GM19463 (cell line): ENCODE data around the gene PNPT1.
A peak's percentile ranks its signal among the peaks of the same experiment; 100 is the strongest.
"Not testable (repeated sequence)": the region's sequence is repeated elsewhere in the genome, so short reads cannot be mapped to it uniquely, and the experiment has no call there.

ENCODE experiments used
- ATAC-seq: cut with Tn5 transposase; IDR thresholded peaks from one replicate; pipeline ENCODE4 v1.9.1; 2021; ENCODE audit warnings: mild to moderate bottlenecking, moderate library complexity; ENCODE audit not compliant: unreplicated experiment

Gene PNPT1

DNA sequence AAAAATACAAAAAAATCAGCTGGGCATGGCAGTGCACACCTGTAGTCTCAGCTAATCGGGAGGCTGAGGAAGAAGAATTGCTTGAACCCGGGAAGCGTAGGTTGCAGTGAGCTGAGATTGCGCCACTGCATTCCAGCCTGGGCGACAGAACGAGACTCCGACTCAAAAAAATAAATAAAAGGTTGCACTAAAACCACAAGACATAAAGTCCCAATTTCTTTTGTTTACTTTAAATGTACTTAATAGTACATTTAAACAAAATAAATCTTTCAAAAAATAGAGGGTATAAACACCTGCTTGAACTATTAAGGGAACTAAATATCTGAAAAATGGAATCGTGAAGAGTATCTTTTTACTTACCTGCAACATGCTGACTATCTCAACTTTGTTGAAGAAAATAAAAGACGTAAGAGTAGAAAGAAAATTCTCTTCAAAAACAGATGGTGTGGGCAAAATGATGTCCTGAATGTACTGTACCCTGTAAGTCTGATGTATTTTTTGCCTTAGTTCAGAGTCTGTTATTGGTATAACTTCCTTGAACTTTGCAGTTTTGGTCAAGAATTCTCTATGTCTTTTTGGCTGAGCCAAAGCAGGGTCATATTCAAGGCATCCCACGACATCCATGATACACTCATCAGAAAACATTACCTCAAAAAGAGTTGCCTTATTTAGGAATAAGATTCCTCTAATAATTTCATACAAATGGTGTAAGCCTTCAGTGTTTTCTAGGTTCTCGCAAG, 95.4 kb downstream of the PNPT1 start:
- no peak for ATAC-seq

DNA sequence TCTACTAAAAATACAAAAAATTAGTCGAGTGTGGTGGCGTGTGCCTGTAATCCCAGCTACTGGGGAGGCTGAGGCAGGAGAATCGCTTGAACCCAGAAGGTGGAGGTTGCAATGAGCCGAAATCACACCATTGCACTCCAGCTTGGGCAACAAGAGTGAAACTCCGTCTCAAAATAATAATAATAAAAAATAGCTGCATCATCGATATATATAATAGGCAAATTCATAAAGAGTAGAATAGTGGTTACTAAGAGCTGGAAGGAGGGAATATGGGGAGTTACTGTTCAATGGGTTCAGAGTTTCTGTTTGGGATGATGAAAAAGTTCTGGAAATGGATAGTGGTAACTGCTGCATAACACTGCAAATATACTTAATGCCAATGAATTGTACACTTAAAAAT, 96.8 kb downstream of the PNPT1 start:
- not testable (repeated sequence) for ATAC-seq

DNA sequence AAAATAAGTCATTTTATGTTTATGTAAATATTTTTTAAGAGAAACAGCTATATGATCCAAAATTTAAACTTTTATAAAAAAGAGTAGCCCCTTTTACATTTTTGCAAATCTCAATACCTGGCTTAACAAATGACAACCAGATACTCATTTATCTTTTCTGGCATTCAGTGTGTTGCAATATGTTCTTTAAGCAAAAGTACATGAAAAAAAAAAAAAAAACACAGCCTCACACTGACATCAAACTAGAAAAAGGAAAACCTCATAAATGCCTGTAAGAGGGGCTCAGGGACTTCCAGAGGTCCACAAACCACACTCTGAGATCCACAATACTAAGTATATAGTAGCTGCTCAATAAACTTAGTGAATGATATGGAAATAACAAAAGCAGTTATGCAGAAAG, 98.1 kb downstream of the PNPT1 start:
- ATAC-seq = no peak

DNA sequence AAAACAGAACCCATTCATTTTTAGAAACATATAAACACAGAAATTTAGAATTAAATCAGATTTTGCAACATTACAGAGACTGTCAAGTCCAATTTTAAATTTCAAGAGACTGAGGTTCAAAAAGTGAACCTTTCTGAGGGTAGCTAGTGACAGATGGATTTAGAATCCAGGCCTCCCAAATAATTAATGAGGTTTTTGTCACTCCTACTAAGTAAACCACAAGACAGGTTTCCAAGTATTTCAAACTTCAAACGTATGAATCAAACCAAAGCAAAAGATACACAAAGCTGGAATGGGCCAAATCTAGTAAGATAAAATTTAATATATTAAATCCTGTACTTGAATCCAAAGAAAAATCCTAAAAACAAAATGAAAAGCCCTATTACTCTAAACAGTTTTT, 101.5 kb downstream of the PNPT1 start:
- no peak for ATAC-seq

DNA sequence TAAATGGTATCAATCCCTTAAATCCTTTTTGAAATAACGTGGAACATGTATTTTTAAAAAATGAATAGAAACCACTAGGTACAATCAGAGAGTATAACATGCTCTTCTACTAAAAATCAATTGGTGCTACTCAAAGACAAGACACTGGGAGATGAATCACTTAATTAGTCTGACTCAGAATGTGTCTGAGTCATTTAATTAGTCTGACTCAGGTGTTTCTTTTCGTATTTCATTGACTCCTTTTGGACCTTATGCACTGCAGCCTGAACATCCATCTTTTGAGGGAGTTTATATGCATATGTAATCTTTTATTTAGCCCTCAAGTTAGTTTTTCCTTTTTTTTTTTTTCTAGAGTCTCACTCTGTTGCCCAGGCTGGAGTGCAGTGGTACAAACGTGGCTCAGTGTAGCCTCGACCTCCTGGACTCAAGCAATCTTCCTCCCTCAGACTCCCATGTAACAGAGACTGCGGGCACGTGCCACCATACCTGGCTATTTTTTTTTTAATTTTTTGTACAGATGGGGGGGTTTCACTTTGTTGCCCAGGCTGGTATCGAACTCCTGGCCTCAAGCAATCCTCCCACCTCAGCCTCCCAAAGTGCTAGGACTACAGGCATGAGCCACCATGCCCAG, 102.7 kb downstream of the PNPT1 start:
- peak; percentile 97 for ATAC-seq

DNA sequence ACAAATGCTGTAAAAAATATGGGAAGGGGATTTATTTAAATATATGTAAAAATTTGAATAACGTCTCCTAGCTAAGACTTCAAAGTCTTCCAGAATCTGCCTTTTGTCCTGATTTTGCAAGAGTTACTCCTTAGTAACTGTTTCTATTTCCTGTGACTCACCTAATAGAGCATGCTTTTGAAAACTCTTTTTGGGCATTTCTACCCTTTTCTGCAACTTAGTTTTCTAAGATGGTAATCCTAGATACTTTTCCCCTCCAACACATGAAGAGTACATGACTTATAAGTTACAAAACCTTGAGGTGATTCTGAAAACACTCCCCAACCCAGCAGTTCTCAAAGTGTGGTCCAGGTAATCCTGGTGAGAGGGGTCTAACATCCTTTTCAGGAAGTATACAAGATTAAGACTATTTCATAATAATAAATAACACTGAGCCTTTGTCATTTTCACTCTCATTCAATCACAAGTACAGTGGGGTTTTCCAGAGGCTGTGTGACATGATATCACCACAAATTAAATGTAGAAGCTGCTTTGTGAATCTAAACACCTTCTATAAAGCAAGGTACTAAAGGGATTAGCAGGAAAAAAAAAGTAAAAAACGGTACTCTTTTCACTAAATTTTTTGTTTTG, 108.1 kb downstream of the PNPT1 start:
- ATAC-seq = no peak
